Activated naive CD4-positive, alpha-beta T cell treated with Interleukin-2 at 50 U/mL for 16 hours (primary cell): Measurements from ENCODE around the gene DZIP1L.

Source experiments
- DNase-seq: peaks from one replicate; pipeline ENCODE4 v3.0.0-alpha.2; 2020

The DZIP1L gene

GRCh38 chr3:138066972-138067371 lies 48.4 kb downstream of the DZIP1L start:
- DNase-seq, result no peak

GRCh38 chr3:138066383-138066782 lies 49.0 kb downstream of the DZIP1L start:
- DNase-seq, result no peak

- no peak for DNase-seq
These were observed 49.5 kb downstream of the DZIP1L start for GRCh38 chr3:138065949-138066348.

GRCh38 chr3:138063416-138063815 lies 52.0 kb downstream of the DZIP1L start:
- no peak for DNase-seq

- DNase-seq, result no peak
These were observed 52.8 kb downstream of the DZIP1L start for GRCh38 chr3:138062626-138063025.

GRCh38 chr3:138062037-138062436 lies 53.4 kb downstream of the DZIP1L start:
- DNase-seq, result no peak

- DNase-seq, result no peak
These were observed 54.6 kb downstream of the DZIP1L start for GRCh38 chr3:138060792-138061191.

GRCh38 chr3:138059261-138059660 lies 56.1 kb downstream of the DZIP1L start:
- no peak for DNase-seq

- no peak for DNase-seq
These were observed 58.0 kb downstream of the DZIP1L start for GRCh38 chr3:138057384-138057783.

- no peak for DNase-seq
These were observed 61.4 kb downstream of the DZIP1L start for GRCh38 chr3:138054057-138054456.

- DNase-seq, result no peak
These were observed 63.2 kb downstream of the DZIP1L start for GRCh38 chr3:138051947-138052802.

- no peak for DNase-seq
These were observed 66.1 kb downstream of the DZIP1L start for GRCh38 chr3:138049157-138049919.

- DNase-seq, result no peak
These were observed 67.7 kb downstream of the DZIP1L start for GRCh38 chr3:138047596-138048158.

GRCh38 chr3:138046955-138047354 lies 68.5 kb downstream of the DZIP1L start:
- DNase-seq, result no peak

- DNase-seq, result no peak
These were observed 69.3 kb downstream of the DZIP1L start for GRCh38 chr3:138046085-138046484.

GRCh38 chr3:138043266-138044029 lies 72.0 kb downstream of the DZIP1L start:
- DNase-seq, result no peak

GRCh38 chr3:138042043-138042442 lies 73.4 kb downstream of the DZIP1L start:
- no peak for DNase-seq

- no peak for DNase-seq
These were observed 76.5 kb downstream of the DZIP1L start for GRCh38 chr3:138038725-138039462.

- no peak for DNase-seq
These were observed 78.8 kb downstream of the DZIP1L start for GRCh38 chr3:138036572-138036971.

- no peak for DNase-seq
These were observed 80.5 kb downstream of the DZIP1L start for GRCh38 chr3:138034918-138035317.

- no peak for DNase-seq
These were observed 82.2 kb downstream of the DZIP1L start for GRCh38 chr3:138033202-138033691.

GRCh38 chr3:138032567-138032966 lies 82.8 kb downstream of the DZIP1L start:
- DNase-seq, result no peak
